Measurements from ENCODE around the gene GAGE12J.
"Not testable (repeated sequence)": the region's sequence is repeated elsewhere in the genome, so short reads cannot be mapped to it uniquely, and the experiment has no call there.

GAGE12J gene

GRCh38 chrX:49312176-49312575, 9.7 kb upstream of the GAGE12J start:
- DNase-seq = no peak

- no peak for DNase-seq
Measured at GRCh38 chrX:49316085-49316484, 5.8 kb upstream of the GAGE12J start.

DNA sequence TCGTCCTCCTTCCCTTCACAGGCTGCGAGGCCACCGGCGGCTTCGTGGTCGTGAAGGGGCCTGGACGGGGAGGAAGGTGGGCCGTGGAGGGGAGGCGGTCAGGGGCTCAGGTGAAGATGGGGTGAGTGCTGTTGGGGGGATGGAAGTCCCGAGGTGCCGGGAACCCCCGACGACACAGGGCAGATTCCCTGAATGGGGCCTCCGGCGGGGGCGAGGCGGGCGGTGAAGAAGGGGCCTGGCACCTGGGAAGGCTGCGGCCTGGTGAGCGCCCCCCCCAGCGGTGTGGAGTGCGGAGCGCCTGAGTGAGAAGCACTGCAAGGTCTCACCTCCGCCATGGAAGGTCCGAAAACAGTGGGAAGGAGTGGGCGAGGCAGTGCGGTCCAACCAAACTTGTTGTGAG, 429 bp downstream of the GAGE12J start:
- not testable (repeated sequence) for DNase-seq

DNA sequence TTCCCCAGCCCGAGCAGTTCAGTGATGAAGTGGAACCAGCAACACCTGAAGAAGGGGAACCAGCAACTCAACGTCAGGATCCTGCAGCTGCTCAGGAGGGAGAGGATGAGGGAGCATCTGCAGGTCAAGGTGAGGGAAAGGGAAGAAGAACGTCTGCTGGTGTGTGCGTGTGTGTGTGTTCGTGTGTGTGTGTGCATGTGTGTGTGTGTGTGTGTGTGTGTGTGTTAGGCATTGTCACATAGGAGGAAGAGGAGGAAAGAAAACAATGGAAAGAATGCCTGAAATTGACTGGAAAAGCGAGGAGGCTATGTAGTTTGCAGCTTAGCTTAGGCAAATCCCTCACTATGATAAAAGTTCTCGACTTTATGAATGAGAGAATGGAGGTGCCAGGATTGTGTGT, 1.9 kb downstream of the GAGE12J start:
- not testable (repeated sequence) for DNase-seq

DNA sequence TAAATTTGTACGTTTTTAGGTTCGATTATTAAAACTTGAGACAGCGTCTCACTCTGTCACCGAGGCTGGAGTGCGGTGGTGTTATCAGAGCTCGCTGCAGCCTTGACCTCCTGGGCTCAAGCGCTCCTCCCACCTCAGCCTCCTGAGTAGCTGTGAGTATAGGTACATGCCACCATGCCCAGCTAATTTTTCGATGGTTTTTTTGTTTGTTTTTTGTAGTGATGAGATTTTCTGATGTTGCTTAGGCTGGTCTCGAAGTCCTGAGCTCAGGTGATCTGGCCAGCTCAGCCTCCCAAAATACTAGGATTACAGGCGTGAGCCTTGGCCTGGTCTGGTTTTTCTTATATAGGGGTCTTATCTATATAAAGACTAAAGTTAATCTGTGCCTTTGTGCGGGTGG, 8.6 kb downstream of the GAGE12J start:
- not testable (repeated sequence) for DNase-seq

- DNase-seq = not testable (repeated sequence)
Measured at GRCh38 chrX:49331282-49331681, 9.4 kb downstream of the GAGE12J start, which contains the start of gene GAGE13. TSS of gene GAGE13 (plus strand) at chrX:49331582. CDS start at chrX:49332738, 1,156 bp downstream.

- DNase-seq = not testable (repeated sequence)
Measured at GRCh38 chrX:49331841-49332240, 10.0 kb downstream of the GAGE12J start.

GRCh38 chrX:49341449-49341848, 19.6 kb downstream of the GAGE12J start:
- not testable (repeated sequence) for DNase-seq

DNA sequence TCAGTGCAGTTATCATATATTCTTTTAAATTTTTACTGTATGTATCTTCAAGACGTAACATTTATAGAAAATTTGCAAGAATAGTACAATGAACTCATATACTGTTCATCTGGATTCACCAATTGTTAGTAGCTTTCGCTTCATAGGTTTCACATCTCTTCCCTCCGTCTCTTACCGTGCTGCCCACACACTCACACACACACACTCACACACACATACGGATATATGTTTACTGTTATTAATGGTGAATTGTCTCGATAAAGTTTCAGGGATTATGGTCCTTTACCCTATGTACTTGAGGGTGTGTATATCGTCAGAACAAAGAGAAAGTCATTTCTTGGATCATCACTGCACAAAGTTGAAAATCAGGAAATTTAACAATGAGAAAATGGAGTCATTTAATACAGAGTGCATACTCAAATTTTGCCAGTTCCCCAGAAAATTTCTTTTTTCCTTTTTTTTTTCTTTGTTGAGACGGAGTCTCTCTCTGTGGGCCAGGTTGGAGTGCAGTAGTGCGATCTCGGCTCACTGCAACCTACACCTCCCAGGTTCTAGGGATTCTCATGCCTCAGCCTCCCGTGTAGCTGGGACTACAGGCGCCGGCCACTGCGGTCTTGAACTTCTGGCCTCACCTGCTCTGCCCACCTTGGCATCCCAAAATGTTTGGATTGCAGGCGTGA, 22.8 kb downstream of the GAGE12J start:
- DNase-seq = not testable (repeated sequence)

- not testable (repeated sequence) for DNase-seq
Measured at GRCh38 chrX:49345402-49345801, 23.6 kb downstream of the GAGE12J start.

GRCh38 chrX:49346150-49346549, 24.3 kb downstream of the GAGE12J start:
- DNase-seq = not testable (repeated sequence)
